H4 (cell line): Measurements from ENCODE around the gene CIDEA. TPM values are rescaled to one million over a fixed set of nuclear protein-coding genes. Genes with fewer than 3 reads are reported as not detected.

Source experiments
- DNase-seq: peaks from one replicate; pipeline ENCODE4 v3.0.0-alpha.2; 2015; ENCODE audit warnings: low spot score
- total RNA-seq: library from RNA; depleted of rRNA; stranded (reverse); fragments of >200 nt; shearing (Covaris generic); gene quantifications from 2 replicates; pipeline ENCODE4 v1.2.3, GENCODE V29; 2014; rRNA removed

Gene CIDEA
- total RNA-seq, 1 experiment from 2014 or later: not detected

GRCh38 chr18:12318857-12319256, 64.7 kb downstream of the CIDEA start:
- DNase-seq: no peak

- DNase-seq: no peak
These were observed 67.2 kb downstream of the CIDEA start for GRCh38 chr18:12321333-12321732.

- no peak for DNase-seq
These were observed 71.0 kb downstream of the CIDEA start for GRCh38 chr18:12324991-12325725.

- no peak for DNase-seq
These were observed 71.6 kb downstream of the CIDEA start for GRCh38 chr18:12325726-12326245.

- DNase-seq: no peak
These were observed 72.7 kb downstream of the CIDEA start for GRCh38 chr18:12326711-12327460.

Other genes with a start within 250 kb of the CIDEA start
- not detected in 2 replicates for gene ANKRD62, start 160.5 kb upstream of the CIDEA start, total RNA-seq
- gene TUBB6, start 53.9 kb downstream of the CIDEA start, total RNA-seq: 126 TPM in 2 replicates
- 52.6 and 54.5 TPM in 2 replicates for gene AFG3L2, start 122.9 kb downstream of the CIDEA start, total RNA-seq
- gene PRELID3A, start 153.6 kb downstream of the CIDEA start, total RNA-seq: 3.0 and 7.7 TPM in 2 replicates